Peyer's patch (tissue), 4 donors: ENCODE data around the gene KHDC1L. TPM values are rescaled to one million over a fixed set of nuclear protein-coding genes. Genes with fewer than 3 reads are reported as not detected.

Source experiments
- DNase-seq, 3 donors: peaks; one replicate each; pipeline ENCODE4 v3.0.0-alpha.2; 2017 to 2019
- H3K27ac ChIP-seq, 4 donors: fragments of 200-600 bp; sonication (generic); one replicate each; pipeline ENCODE4 v1.5.1; 2016 to 2019
- H3K27me3 ChIP-seq, 2 donors: fragments of 200-600 bp; sonication (generic); one replicate each; pipeline ENCODE4 v1.5.1; 2019
- H3K36me3 ChIP-seq, 3 donors: fragments of 200-600 bp; sonication (generic); one replicate each; pipeline ENCODE4 v1.5.1; 2016 to 2019
- H3K4me1 ChIP-seq, 4 donors: fragments of 200-600 bp; sonication (generic); one replicate each; pipeline ENCODE4 v1.5.1; 2016 to 2019
- H3K4me3 ChIP-seq, 4 donors: fragments of 200-600 bp; sonication (generic); 1 replicate in 3 of 4; 2 replicates in 1 of 4; pipeline ENCODE4 v1.5.1; 2016 to 2019; ENCODE audit warnings: mild to moderate bottlenecking in 1 of 4
- H3K9me3 ChIP-seq, 4 donors: fragments of 200-600 bp; sonication (generic); one replicate each; pipeline ENCODE4 v1.5.1; 2016 to 2019; ENCODE audit warnings: mild to moderate bottlenecking in 1 of 4
- CTCF ChIP-seq, 6 experiments: fragments of 450-650 bp in 4 of 6; fragments of 200-600 bp in 2 of 6; sonication (generic) in 1 of 6; IDR thresholded peaks; one replicate each; pipeline ENCODE4 v1.5.1; 2017 to 2019; ENCODE audit warnings: antibody characterized with exemption in 6 of 6, mild to moderate bottlenecking in 3 of 6, moderate library complexity in 1 of 6
- POLR2A ChIP-seq, 2 donors: fragments of 450-650 bp; IDR thresholded peaks; one replicate each; pipeline ENCODE4 v1.5.1; 2017; ENCODE audit warnings: antibody characterized with exemption in 2 of 2, mild to moderate bottlenecking in 2 of 2, moderate library complexity in 2 of 2
- total RNA-seq, 4 donors: library from RNA; depleted of rRNA; stranded (reverse); fragments of >200 nt; gene quantifications; one replicate each; pipeline ENCODE4 v1.1.0, GENCODE V29; 2016

Gene KHDC1L
- total RNA-seq, 4 donors from 2014 or later, result not detected

- Histone ChIP-seq H3K9me3 (no peaks in the 10 kb centered on the region), H3K4me3 (peak overlapping the region in 2 of 4 donors; percentile 9 to 24), H3K4me1 (peaks cover 0 to 4% (median 0%) of the 10 kb centered on the region in 4 donors), H3K36me3 (no peaks in the 10 kb centered on the region), H3K27ac (no peak overlapping the region), H3K27me3 (no peaks in the 10 kb centered on the region)
- TF ChIP-seq CTCF (IDR thresholded peaks at IDR 0.05) (peak; percentile 21 to 70 (median 60)), POLR2A (IDR thresholded peaks at IDR 0.05) (no peak)
- peak in 1 of 3 donors; percentile 39 for DNase-seq
These were observed 44.3 kb downstream of the KHDC1L start for GRCh38 chr6:73180763-73181619.

DNA sequence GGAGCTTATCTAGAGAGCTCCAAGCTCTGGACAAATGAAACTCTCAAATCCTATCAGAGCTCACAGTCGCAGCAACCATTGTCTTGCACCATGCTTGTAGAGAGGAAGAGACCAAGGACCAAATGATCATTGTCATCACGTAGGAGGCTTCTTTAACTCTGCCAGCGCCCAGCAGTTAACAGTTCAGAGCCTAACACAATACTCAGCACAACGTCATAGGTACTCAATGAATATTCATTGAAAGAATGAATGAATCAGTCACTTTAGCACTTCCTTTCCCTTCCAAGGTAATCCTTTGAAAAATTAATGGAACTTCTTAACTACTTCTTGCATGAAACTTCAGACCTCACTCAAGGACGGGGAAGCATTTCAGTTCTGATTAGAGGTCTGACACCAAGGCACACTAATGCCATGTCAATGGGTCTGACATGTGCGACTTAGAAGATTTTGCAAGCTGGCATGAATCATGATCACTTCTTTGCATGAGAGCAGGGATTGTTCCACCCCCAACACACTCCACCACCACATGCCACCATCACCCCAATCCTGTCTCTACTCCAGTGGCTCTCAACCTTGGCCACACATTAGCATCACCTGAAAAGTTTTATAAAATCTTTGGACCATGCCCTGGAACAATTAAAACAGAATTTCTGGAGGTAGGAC, 45.1 kb downstream of the KHDC1L start:
- no peak overlapping the region for H3K4me3 ChIP-seq
- H3K9me3 ChIP-seq, result no peaks in the 10 kb centered on the region
- no peaks in the 10 kb centered on the region for H3K27me3 ChIP-seq
- H3K36me3 ChIP-seq, result no peaks in the 10 kb centered on the region
- no peak for DNase-seq
- H3K4me1 ChIP-seq, result peaks cover 0 to 4% (median 0%) of the 10 kb centered on the region in 4 donors
- no peak for TF ChIP-seq POLR2A (IDR thresholded peaks at IDR 0.05)
- TF ChIP-seq CTCF (IDR thresholded peaks at IDR 0.05), result no peak
- no peak overlapping the region for H3K27ac ChIP-seq

- TF ChIP-seq CTCF (IDR thresholded peaks at IDR 0.05), result no peak
- TF ChIP-seq POLR2A (IDR thresholded peaks at IDR 0.05), result no peak
- H3K4me1 ChIP-seq, result peaks cover 0 to 4% (median 0%) of the 10 kb centered on the region in 4 donors
- H3K4me3 ChIP-seq, result no peak overlapping the region
- H3K27ac ChIP-seq, result no peak overlapping the region
- H3K27me3 ChIP-seq, result no peaks in the 10 kb centered on the region
- DNase-seq, result no peak
- H3K9me3 ChIP-seq, result no peaks in the 10 kb centered on the region
- no peaks in the 10 kb centered on the region for H3K36me3 ChIP-seq
These were observed 47.9 kb downstream of the KHDC1L start for GRCh38 chr6:73177221-73177944.

DNA sequence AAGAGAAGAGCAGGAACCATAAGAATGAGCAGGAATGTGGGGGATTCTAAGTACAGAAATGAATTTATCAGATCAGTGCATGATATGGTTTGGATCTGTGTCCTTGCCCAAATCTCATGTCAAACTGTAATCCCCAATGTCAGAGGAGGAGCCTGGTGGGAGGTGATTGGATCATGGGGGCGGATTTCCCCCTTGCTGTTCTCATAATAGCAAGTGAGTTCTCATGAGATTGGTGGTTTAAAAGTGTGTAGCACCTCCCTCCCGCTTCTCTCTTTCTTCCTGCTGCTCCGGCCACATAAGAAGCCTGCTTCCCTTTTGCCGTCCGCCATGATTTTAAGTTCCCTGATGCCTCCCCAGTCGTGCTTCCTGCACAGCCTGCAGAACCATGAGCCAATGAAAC, 49.2 kb downstream of the KHDC1L start:
- no peak overlapping the region for H3K27ac ChIP-seq
- H3K4me1 ChIP-seq, result peaks cover 0 to 4% (median 0%) of the 10 kb centered on the region in 4 donors
- H3K36me3 ChIP-seq, result no peaks in the 10 kb centered on the region
- no peak overlapping the region for H3K4me3 ChIP-seq
- no peaks in the 10 kb centered on the region for H3K9me3 ChIP-seq
- TF ChIP-seq CTCF (IDR thresholded peaks at IDR 0.05), result no peak
- no peak for TF ChIP-seq POLR2A (IDR thresholded peaks at IDR 0.05)
- DNase-seq, result no peak
- H3K27me3 ChIP-seq, result no peaks in the 10 kb centered on the region

DNA sequence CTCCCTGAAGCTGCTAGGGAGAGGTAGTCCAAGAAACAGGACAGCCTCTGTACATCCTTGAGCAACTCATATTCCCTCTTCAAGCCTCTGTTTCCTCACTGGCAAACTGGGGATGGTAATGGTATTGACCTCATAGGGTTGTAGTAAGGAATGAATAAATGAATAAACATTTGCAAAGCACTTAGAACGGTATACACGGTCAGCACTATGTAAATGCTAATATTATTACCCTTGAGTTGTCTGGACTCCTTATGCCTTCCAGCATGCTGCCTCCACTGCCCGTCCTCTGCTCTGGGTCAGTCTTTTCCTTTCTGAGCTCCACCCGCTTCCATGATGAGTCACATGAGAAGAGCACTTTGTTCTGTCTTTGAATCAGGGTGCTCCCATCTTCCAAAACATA, 50.6 kb downstream of the KHDC1L start:
- Histone ChIP-seq H3K36me3 (no peaks in the 10 kb centered on the region), H3K27ac (no peak overlapping the region), H3K4me3 (no peak overlapping the region), H3K27me3 (no peaks in the 10 kb centered on the region), H3K9me3 (no peaks in the 10 kb centered on the region), H3K4me1 (no peaks in the 10 kb centered on the region)
- TF ChIP-seq CTCF (IDR thresholded peaks at IDR 0.05) (no peak), POLR2A (IDR thresholded peaks at IDR 0.05) (no peak)
- no peak for DNase-seq

Other genes with a start within 250 kb of the KHDC1L start
- gene KHDC1, start 37.7 kb upstream of the KHDC1L start, total RNA-seq, result 1 to 10 TPM in 2 of 4 donors, under 1 TPM in 1, not detected in 1; 0.57 to 9.1 (median 1.3) TPM
- gene DPPA5, start 128.8 kb upstream of the KHDC1L start, total RNA-seq, result not detected
- not detected for gene KHDC3L, start 137.2 kb upstream of the KHDC1L start, total RNA-seq
- gene OOEP, start 144.4 kb upstream of the KHDC1L start, total RNA-seq, result not detected
- 1 to 10 TPM in 1 of 4 donors, under 1 TPM in 1, not detected in 2; 0.57 to 4.9 TPM for gene DDX43, start 169.3 kb upstream of the KHDC1L start, total RNA-seq
- gene CGAS, start 226.8 kb upstream of the KHDC1L start, total RNA-seq, result 1 to 10 TPM; 3.4 to 8.3 (median 4.3) TPM
- gene MTO1, start 236.2 kb upstream of the KHDC1L start, total RNA-seq, result 100 to 1,000 TPM in 1 of 4 donors, 10 to 100 TPM in 3; 29.2 to 115 (median 43.0) TPM